Measurements from ENCODE around the gene RFWD3. TPM values are rescaled to one million over a fixed set of nuclear protein-coding genes. Genes with fewer than 3 reads are reported as not detected.

Gene RFWD3
- total RNA-seq, 4 donors from 2014 or later, result 8.1 to 31.9 (median 15.5) TPM

- Histone ChIP-seq H3K36me3 (peaks cover 0 to 9% of the 10 kb centered on the region in 2 donors), H3K9me3 (no peaks in the 10 kb centered on the region), H3K27me3 (no peaks in the 10 kb centered on the region), H3K4me1 (peaks cover 0 to 48% (median 4%) of the 10 kb centered on the region in 3 donors), H3K27ac (peak overlapping the region in 2 of 4 donors; percentile 81 to 84), H3K4me3 (peak overlapping the region; percentile 60 to 72)
- TF ChIP-seq POLR2AphosphoS5 (IDR thresholded peaks at IDR 0.05), result no peak
- TF ChIP-seq CTCF (IDR thresholded peaks at IDR 0.05), result no peak
- no peak for TF ChIP-seq POLR2A (IDR thresholded peaks at IDR 0.05)
- no peak for TF ChIP-seq EP300 (IDR thresholded peaks at IDR 0.05)
- no peak for ATAC-seq
- 72 to 75% methylated on average over 4 of the region's 4 CpGs for WGBS, 2 donors (ENCODE audit: low coverage in 1 of 2)
Observed at GRCh38 chr16:74699666-74700065, 33.0 kb upstream of the RFWD3 start.

GRCh38 chr16:74698222-74698621, 31.5 kb upstream of the RFWD3 start:
- ATAC-seq, result no peak
- H3K27me3 ChIP-seq, result no peaks in the 10 kb centered on the region
- H3K4me3 ChIP-seq, result no peak overlapping the region
- 57 to 98% methylated on average over 4 of the region's 4 CpGs for WGBS, 2 donors (ENCODE audit: low coverage in 1 of 2)
- H3K36me3 ChIP-seq, result peaks cover 0 to 17% of the 10 kb centered on the region in 2 donors
- no peak overlapping the region for H3K27ac ChIP-seq
- H3K9me3 ChIP-seq, result no peaks in the 10 kb centered on the region
- TF ChIP-seq POLR2A (IDR thresholded peaks at IDR 0.05) (no peak), EP300 (IDR thresholded peaks at IDR 0.05) (no peak)
- H3K4me1 ChIP-seq, result peaks cover 0 to 48% (median 4%) of the 10 kb centered on the region in 3 donors

- peak; percentile 98 for ATAC-seq
- H3K9me3 ChIP-seq, result no peaks in the 10 kb centered on the region
- peak overlapping the region; percentile 46 for H3K4me3 ChIP-seq
- no peaks in the 10 kb centered on the region for H3K27me3 ChIP-seq
- peaks cover 0 to 38% of the 10 kb centered on the region in 2 donors for H3K36me3 ChIP-seq
- TF ChIP-seq EP300 (IDR thresholded peaks at IDR 0.05) (no peak), CTCF (IDR thresholded peaks at IDR 0.05) (no peak), POLR2A (IDR thresholded peaks at IDR 0.05) (peak; percentile 20 to 28), POLR2AphosphoS5 (IDR thresholded peaks at IDR 0.05) (peak; percentile 5)
- 36 to 55% methylated on average over 5 to 13 of the region's 19 CpGs for WGBS, 2 donors (ENCODE audit: low coverage in 1 of 2)
- H3K4me1 ChIP-seq, result peaks cover 0 to 38% (median 4%) of the 10 kb centered on the region in 3 donors
- H3K27ac ChIP-seq, result peak overlapping the region; percentile 38 to 67 (median 52)
Observed at GRCh38 chr16:74695450-74696422, 29.1 kb upstream of the RFWD3 start.

GRCh38 chr16:74691093-74691855, 24.6 kb upstream of the RFWD3 start:
- ATAC-seq, result no peak
- TF ChIP-seq POLR2AphosphoS5 (IDR thresholded peaks at IDR 0.05) (no peak), POLR2A (IDR thresholded peaks at IDR 0.05) (no peak), CTCF (IDR thresholded peaks at IDR 0.05) (no peak)
- peaks cover 0 to 5% (median under 1%) of the 10 kb centered on the region in 3 donors for H3K4me1 ChIP-seq
- peaks cover 0 to 68% of the 10 kb centered on the region in 2 donors for H3K36me3 ChIP-seq
- H3K27me3 ChIP-seq, result no peaks in the 10 kb centered on the region
- 76 to 85% methylated on average over 5 to 7 of the region's 10 CpGs for WGBS, 2 donors (ENCODE audit: low coverage in 1 of 2)
- H3K4me3 ChIP-seq, result no peak overlapping the region
- no peaks in the 10 kb centered on the region for H3K9me3 ChIP-seq
- no peak overlapping the region for H3K27ac ChIP-seq

GRCh38 chr16:74682556-74682955, 15.9 kb upstream of the RFWD3 start:
- Histone ChIP-seq H3K27me3 (no peaks in the 10 kb centered on the region), H3K36me3 (peaks cover 0 to 82% of the 10 kb centered on the region in 2 donors), H3K4me3 (no peak overlapping the region), H3K4me1 (no peaks in the 10 kb centered on the region), H3K9me3 (no peaks in the 10 kb centered on the region), H3K27ac (no peak overlapping the region)
- WGBS, 2 donors (ENCODE audit: low coverage in 1 of 2), result 71 to 76% methylated on average over 1 to 7 of the region's 11 CpGs
- ATAC-seq, result no peak
- TF ChIP-seq CTCF (IDR thresholded peaks at IDR 0.05) (no peak), EP300 (IDR thresholded peaks at IDR 0.05) (no peak), POLR2AphosphoS5 (IDR thresholded peaks at IDR 0.05) (no peak), POLR2A (IDR thresholded peaks at IDR 0.05) (no peak)
